ENCODE measurements around the gene NEGR1.
"Not testable (repeated sequence)": the region's sequence is repeated elsewhere in the genome, so short reads cannot be mapped to it uniquely, and the experiment has no call there.

The NEGR1 gene

GRCh38 chr1:71921204-71921603, 361.1 kb downstream of the NEGR1 start:
- peaks cover 3% of the 10 kb centered on the region for H3K4me1 ChIP-seq (ENCODE audit: insufficient read depth, low read length)
- H3K36me3 ChIP-seq (ENCODE audit: insufficient read depth, low read length): no peaks in the 10 kb centered on the region

GRCh38 chr1:71920556-71920955, 361.8 kb downstream of the NEGR1 start:
- Histone ChIP-seq H3K4me1 (ENCODE audit: insufficient read depth, low read length) (peaks cover 3% of the 10 kb centered on the region), H2AFZ (ENCODE audit: low read depth, low read length) (no peak overlapping the region), H3K9me3 (ENCODE audit: low read length) (no peaks in the 10 kb centered on the region), H3K36me3 (ENCODE audit: insufficient read depth, low read length) (no peaks in the 10 kb centered on the region), H3K27me3 (ENCODE audit: insufficient read depth, low read length) (no peaks in the 10 kb centered on the region), H3K4me3 (ENCODE audit: low read length) (no peak overlapping the region)

More at GRCh38 chr1:71921204-71921603, 361.1 kb downstream of the NEGR1 start:
- H2AFZ ChIP-seq (ENCODE audit: low read depth, low read length): no peak overlapping the region
- H3K9me3 ChIP-seq (ENCODE audit: low read length): no peaks in the 10 kb centered on the region
- no peaks in the 10 kb centered on the region for H3K27me3 ChIP-seq (ENCODE audit: insufficient read depth, low read length)
- H3K4me3 ChIP-seq (ENCODE audit: low read length): no peak overlapping the region

GRCh38 chr1:71919811-71920509, 362.4 kb downstream of the NEGR1 start:
- peaks cover 3% of the 10 kb centered on the region for H3K4me1 ChIP-seq (ENCODE audit: insufficient read depth, low read length)
- H3K36me3 ChIP-seq (ENCODE audit: insufficient read depth, low read length): no peaks in the 10 kb centered on the region
- no peaks in the 10 kb centered on the region for H3K27me3 ChIP-seq (ENCODE audit: insufficient read depth, low read length)
- no peak overlapping the region for H3K4me3 ChIP-seq (ENCODE audit: low read length)
- H3K9me3 ChIP-seq (ENCODE audit: low read length): no peaks in the 10 kb centered on the region
- H2AFZ ChIP-seq (ENCODE audit: low read depth, low read length): no peak overlapping the region

- Histone ChIP-seq H3K4me1 (ENCODE audit: insufficient read depth, low read length) (peaks cover 3% of the 10 kb centered on the region), H3K4me3 (ENCODE audit: low read length) (no peak overlapping the region), H3K27me3 (ENCODE audit: insufficient read depth, low read length) (no peaks in the 10 kb centered on the region), H3K9me3 (ENCODE audit: low read length) (no peaks in the 10 kb centered on the region), H3K36me3 (ENCODE audit: insufficient read depth, low read length) (no peaks in the 10 kb centered on the region), H2AFZ (ENCODE audit: low read depth, low read length) (no peak overlapping the region)
Observed at GRCh38 chr1:71918630-71919029, 363.7 kb downstream of the NEGR1 start.

- Histone ChIP-seq H2AFZ (ENCODE audit: low read depth, low read length) (no peak overlapping the region), H3K27me3 (ENCODE audit: insufficient read depth, low read length) (no peaks in the 10 kb centered on the region)
Observed at GRCh38 chr1:71916894-71917293, 365.4 kb downstream of the NEGR1 start.

GRCh38 chr1:71914626-71915025, 367.7 kb downstream of the NEGR1 start:
- H3K9me3 ChIP-seq (ENCODE audit: low read length): no peaks in the 10 kb centered on the region
- no peaks in the 10 kb centered on the region for H3K36me3 ChIP-seq (ENCODE audit: insufficient read depth, low read length)
- H3K4me1 ChIP-seq (ENCODE audit: insufficient read depth, low read length): no peaks in the 10 kb centered on the region
- no peaks in the 10 kb centered on the region for H3K27me3 ChIP-seq (ENCODE audit: insufficient read depth, low read length)
- H3K4me3 ChIP-seq (ENCODE audit: low read length): no peak overlapping the region
- no peak overlapping the region for H2AFZ ChIP-seq (ENCODE audit: low read depth, low read length)

More at GRCh38 chr1:71916894-71917293, 365.4 kb downstream of the NEGR1 start:
- Histone ChIP-seq H3K4me1 (ENCODE audit: insufficient read depth, low read length) (peaks cover 3% of the 10 kb centered on the region), H3K36me3 (ENCODE audit: insufficient read depth, low read length) (no peaks in the 10 kb centered on the region), H3K9me3 (ENCODE audit: low read length) (no peaks in the 10 kb centered on the region), H3K4me3 (ENCODE audit: low read length) (no peak overlapping the region)

GRCh38 chr1:71908871-71909390, 373.4 kb downstream of the NEGR1 start:
- Histone ChIP-seq H3K36me3 (ENCODE audit: insufficient read depth, low read length) (no peaks in the 10 kb centered on the region), H2AFZ (ENCODE audit: low read depth, low read length) (no peak overlapping the region), H3K27me3 (ENCODE audit: insufficient read depth, low read length) (no peaks in the 10 kb centered on the region), H3K9me3 (ENCODE audit: low read length) (no peaks in the 10 kb centered on the region), H3K4me3 (ENCODE audit: low read length) (no peak overlapping the region), H3K4me1 (ENCODE audit: insufficient read depth, low read length) (peaks cover 3% of the 10 kb centered on the region)

GRCh38 chr1:71908303-71908702, 374.0 kb downstream of the NEGR1 start:
- H3K27me3 ChIP-seq (ENCODE audit: insufficient read depth, low read length): no peaks in the 10 kb centered on the region
- H3K9me3 ChIP-seq (ENCODE audit: low read length): no peaks in the 10 kb centered on the region
- H2AFZ ChIP-seq (ENCODE audit: low read depth, low read length): no peak overlapping the region
- H3K36me3 ChIP-seq (ENCODE audit: insufficient read depth, low read length): no peaks in the 10 kb centered on the region
- H3K4me1 ChIP-seq (ENCODE audit: insufficient read depth, low read length): peaks cover 3% of the 10 kb centered on the region
- no peak overlapping the region for H3K4me3 ChIP-seq (ENCODE audit: low read length)

- H3K36me3 ChIP-seq (ENCODE audit: insufficient read depth, low read length): no peaks in the 10 kb centered on the region
- H3K4me3 ChIP-seq (ENCODE audit: low read length): no peak overlapping the region
- H2AFZ ChIP-seq (ENCODE audit: low read depth, low read length): no peak overlapping the region
- no peaks in the 10 kb centered on the region for H3K4me1 ChIP-seq (ENCODE audit: insufficient read depth, low read length)
- no peaks in the 10 kb centered on the region for H3K27me3 ChIP-seq (ENCODE audit: insufficient read depth, low read length)
- H3K9me3 ChIP-seq (ENCODE audit: low read length): no peaks in the 10 kb centered on the region
Observed at GRCh38 chr1:71899881-71900280, 382.5 kb downstream of the NEGR1 start.

GRCh38 chr1:71888166-71888565, 394.2 kb downstream of the NEGR1 start:
- not testable (repeated sequence) for H2AFZ ChIP-seq (ENCODE audit: low read depth, low read length); H3K9me3 ChIP-seq (ENCODE audit: low read length)

GRCh38 chr1:71885171-71885570, 397.2 kb downstream of the NEGR1 start:
- H3K36me3 ChIP-seq (ENCODE audit: insufficient read depth, low read length): no peaks in the 10 kb centered on the region
- peaks cover 5% of the 10 kb centered on the region for H3K4me1 ChIP-seq (ENCODE audit: insufficient read depth, low read length)
- H3K27me3 ChIP-seq (ENCODE audit: insufficient read depth, low read length): no peaks in the 10 kb centered on the region
- no peak overlapping the region for H3K4me3 ChIP-seq (ENCODE audit: low read length)
- no peaks in the 10 kb centered on the region for H3K9me3 ChIP-seq (ENCODE audit: low read length)
- H2AFZ ChIP-seq (ENCODE audit: low read depth, low read length): no peak overlapping the region

More at GRCh38 chr1:71888166-71888565, 394.2 kb downstream of the NEGR1 start:
- H3K4me1 ChIP-seq (ENCODE audit: insufficient read depth, low read length); H3K4me3 ChIP-seq (ENCODE audit: low read length); H3K36me3 ChIP-seq (ENCODE audit: insufficient read depth, low read length); H3K27me3 ChIP-seq (ENCODE audit: insufficient read depth, low read length): not testable (repeated sequence)

- H3K9me3 ChIP-seq (ENCODE audit: low read length): no peaks in the 10 kb centered on the region
- H3K4me3 ChIP-seq (ENCODE audit: low read length): no peak overlapping the region
- no peak overlapping the region for H2AFZ ChIP-seq (ENCODE audit: low read depth, low read length)
- H3K4me1 ChIP-seq (ENCODE audit: insufficient read depth, low read length): peaks cover 2% of the 10 kb centered on the region
- no peaks in the 10 kb centered on the region for H3K27me3 ChIP-seq (ENCODE audit: insufficient read depth, low read length)
- H3K36me3 ChIP-seq (ENCODE audit: insufficient read depth, low read length): no peaks in the 10 kb centered on the region
Observed at GRCh38 chr1:71882637-71883036, 399.7 kb downstream of the NEGR1 start.

- Histone ChIP-seq H2AFZ (ENCODE audit: low read depth, low read length) (no peak overlapping the region), H3K9me3 (ENCODE audit: low read length) (no peaks in the 10 kb centered on the region), H3K36me3 (ENCODE audit: insufficient read depth, low read length) (no peaks in the 10 kb centered on the region), H3K4me3 (ENCODE audit: low read length) (no peak overlapping the region), H3K4me1 (ENCODE audit: insufficient read depth, low read length) (no peaks in the 10 kb centered on the region), H3K27me3 (ENCODE audit: insufficient read depth, low read length) (no peaks in the 10 kb centered on the region)
Observed at GRCh38 chr1:71882226-71882625, 400.1 kb downstream of the NEGR1 start.

- no peaks in the 10 kb centered on the region for H3K4me1 ChIP-seq (ENCODE audit: insufficient read depth, low read length)
- no peak overlapping the region for H2AFZ ChIP-seq (ENCODE audit: low read depth, low read length)
- no peak overlapping the region for H3K4me3 ChIP-seq (ENCODE audit: low read length)
- H3K27me3 ChIP-seq (ENCODE audit: insufficient read depth, low read length): no peaks in the 10 kb centered on the region
- H3K36me3 ChIP-seq (ENCODE audit: insufficient read depth, low read length): no peaks in the 10 kb centered on the region
- no peaks in the 10 kb centered on the region for H3K9me3 ChIP-seq (ENCODE audit: low read length)
Observed at GRCh38 chr1:71881611-71882010, 400.7 kb downstream of the NEGR1 start.
